HEK293 (cell line): ENCODE data around the gene HINT1.

ENCODE experiments used
- CTCF ChIA-PET: fragments of 350-600 bp; formaldehyde crosslinking; extraction: SDS; loops from one replicate; lab custom pipeline; 2021; ENCODE audit warnings: antibody characterized with exemption; lab: Yijun Ruan, JAX
- POLR2A ChIA-PET: fragments of 300-600 bp; formaldehyde crosslinking; extraction: SDS; loops from one replicate; lab custom pipeline; 2020; ENCODE audit warnings: antibody characterized with exemption, inconsistent platforms; lab: Yijun Ruan, JAX
- H3K27ac ChIP-seq: fragments of 200-500 bp; sonication (Bioruptor generic); 2 replicates; pipeline ENCODE4 v1.5.1; 2014; ENCODE audit warnings: low read depth, low read length, control low read depth, inconsistent platforms; ENCODE audit errors: extremely low read depth
- H3K36me3 ChIP-seq, 2 experiments: fragments of 200-500 bp in 1 of 2; sonication (Bioruptor generic) in 1 of 2; 1 replicate in 1 of 2; 2 replicates in 1 of 2; pipeline ENCODE4 v1.5.1; 2014 to 2017; ENCODE audit warnings: inconsistent platforms in 2 of 2, low read length in 2 of 2; ENCODE audit not compliant: control insufficient read depth in 2 of 2, insufficient read depth in 1 of 2
- H3K4me1 ChIP-seq: fragments of 200-500 bp; sonication (Bioruptor generic); 2 replicates; pipeline ENCODE4 v1.5.1; 2014; ENCODE audit warnings: mild to moderate bottlenecking, low read length, inconsistent platforms; ENCODE audit not compliant: control insufficient read depth, insufficient read depth
- H3K4me3 ChIP-seq: 2 replicates; pipeline ENCODE4 v1.5.1; 2011; ENCODE audit warnings: low read depth, mild to moderate bottlenecking, control low read depth, low read length, moderate library complexity
- H3K9me3 ChIP-seq: fragments of 200-500 bp; sonication (Bioruptor generic); 2 replicates; pipeline ENCODE4 v1.5.1; 2014; ENCODE audit warnings: low read depth, low read length, inconsistent platforms; ENCODE audit not compliant: control insufficient read depth, insufficient read depth
- ZNF621 ChIP-seq: fragments of 450-650 bp; formaldehyde crosslinking; IDR thresholded peaks from 2 replicates; pipeline ENCODE4 v1.5.1; 2017; ENCODE audit warnings: missing biosample characterization, missing genetic modification characterization
- ZNF654 ChIP-seq: fragments of 450-650 bp; formaldehyde crosslinking; IDR thresholded peaks from 2 replicates; pipeline ENCODE4 v1.5.1; 2016; ENCODE audit warnings: low read depth, missing biosample characterization, missing genetic modification characterization
- ZNF660 ChIP-seq: fragments of 450-650 bp; IDR thresholded peaks from 2 replicates; pipeline ENCODE4 v1.5.1; 2018; ENCODE audit warnings: missing biosample characterization, mild to moderate bottlenecking, missing genetic modification characterization

The HINT1 gene

GRCh38 chr5:131109540-131110255, 55.4 kb downstream of the HINT1 start:
- no peak overlapping the region for H3K4me3 ChIP-seq
- H3K36me3 ChIP-seq, result no peaks in the 10 kb centered on the region
- POLR2A ChIA-PET, result no interaction called here
- CTCF ChIA-PET, result interaction anchor here (0.6 to 1.3 kb wide), 7 partner anchors 8 to 697 kb away, joined by 3 read pairs; no protein-coding TSS in a partner anchor
- no peaks in the 10 kb centered on the region for H3K9me3 ChIP-seq
- TF ChIP-seq ZNF654 (tag by site-specific recombination) (peak; percentile 68), ZNF660 (tag by site-specific recombination) (0 out of 2 replicates have a peak, but pooled peaks have one; percentile 20), ZNF621 (tag by site-specific recombination) (no peak)
- no peak overlapping the region for H3K27ac ChIP-seq
- peaks cover 1% of the 10 kb centered on the region; the same call in 1 of the 2 replicates for H3K4me1 ChIP-seq
